ENCODE measurements around the gene SMO. TPM values are rescaled to one million over a fixed set of nuclear protein-coding genes. Genes with fewer than 3 reads are reported as not detected.
A peak's percentile ranks its signal among the peaks of the same experiment; 100 is the strongest.
"Not testable (repeated sequence)": the region's sequence is repeated elsewhere in the genome, so short reads cannot be mapped to it uniquely, and the experiment has no call there.

Gene SMO
- total RNA-seq, 2 donors from 2014 or later = 75.5 to 76.2 TPM

DNA sequence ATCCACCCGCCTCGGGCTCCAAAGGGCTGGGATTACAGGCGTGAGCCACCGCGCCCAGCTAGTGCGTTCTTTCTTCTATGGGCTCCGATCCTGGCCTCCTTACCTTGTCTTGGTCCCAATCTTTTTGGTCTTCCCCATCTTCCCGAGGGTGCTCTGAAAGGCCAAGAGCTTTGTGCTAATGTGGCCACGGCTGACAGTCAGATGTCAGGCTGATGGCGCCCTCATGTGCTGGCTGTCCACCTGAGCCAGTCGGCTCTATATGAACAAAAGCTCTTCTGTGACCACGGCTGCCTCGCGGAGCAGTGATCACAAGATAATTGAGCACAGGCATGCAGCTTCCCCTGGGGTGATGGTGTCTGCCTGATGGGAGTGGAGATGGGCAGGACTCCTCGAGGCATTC, 25.4 kb downstream of the SMO start:
- DNase-seq = peak; percentile 81

DNA sequence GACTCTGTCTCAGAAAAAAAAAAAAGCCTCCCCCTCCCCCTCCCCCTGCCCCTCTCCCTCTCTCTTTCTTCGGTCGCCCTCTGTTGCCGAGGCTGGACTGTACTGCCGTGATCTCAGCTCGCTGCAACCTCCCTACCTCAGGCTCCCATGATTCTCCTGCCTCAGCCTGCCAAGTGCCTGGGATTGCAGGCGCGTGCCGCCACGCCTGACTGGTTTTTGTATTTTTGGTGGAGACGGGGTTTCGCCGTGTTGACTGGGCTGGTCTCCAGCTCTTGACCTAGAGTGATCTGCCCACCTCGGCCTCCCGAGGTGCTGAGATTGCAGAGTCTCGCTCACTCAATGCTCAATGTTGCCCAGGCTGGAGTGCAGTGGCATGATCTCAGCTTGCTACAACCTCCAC, 27.3 kb downstream of the SMO start:
- not testable (repeated sequence) for H3K4me3 ChIP-seq (ENCODE audit: low read length); H3K27ac ChIP-seq (ENCODE audit: low read depth, low read length); H3K4me3 Mint-ChIP-seq; DNase-seq; H3K9me3 ChIP-seq (ENCODE audit: control insufficient read depth, low read length); H3K9ac ChIP-seq (ENCODE audit: extremely low read depth, low read length, poor library complexity, severe bottlenecking); H3K4me1 ChIP-seq (ENCODE audit: control insufficient read depth, insufficient read depth, low read length); H3K4me1 Mint-ChIP-seq; H3K27ac Mint-ChIP-seq; H3K27me3 Mint-ChIP-seq (ENCODE audit: insufficient read depth); H3K27me3 ChIP-seq (ENCODE audit: control insufficient read depth, insufficient read depth, low read length, poor library complexity, severe bottlenecking)
- H3K36me3 ChIP-seq (ENCODE audit: control insufficient read depth, insufficient read depth, low read length) = peaks cover 15% of the 10 kb centered on the region
- Mint-ChIP-seq H3K9me3 (peaks cover 38% of the 10 kb centered on the region), H3K36me3 (ENCODE audit: low read depth) (peaks cover 39% of the 10 kb centered on the region)
- 94 to 99% methylated on average over 10 to 15 of the region's 15 CpGs for WGBS, 2 experiments (ENCODE audit: insufficient coverage in 1 of 2, insufficient read length in 1 of 2)

More for the DNA sequence above, 25.4 kb downstream of the SMO start:
- H3K9ac ChIP-seq (ENCODE audit: extremely low read depth, low read length, poor library complexity, severe bottlenecking) = no peak overlapping the region
- no peak overlapping the region for H3K27ac Mint-ChIP-seq
- H3K27me3 Mint-ChIP-seq (ENCODE audit: insufficient read depth) = no peaks in the 10 kb centered on the region
- H3K4me3 Mint-ChIP-seq = no peak overlapping the region
- H3K27ac ChIP-seq (ENCODE audit: low read depth, low read length) = no peak overlapping the region
- H3K27me3 ChIP-seq (ENCODE audit: control insufficient read depth, insufficient read depth, low read length, poor library complexity, severe bottlenecking) = no peaks in the 10 kb centered on the region
- peaks cover 28% of the 10 kb centered on the region for H3K36me3 ChIP-seq (ENCODE audit: control insufficient read depth, insufficient read depth, low read length)
- H3K9me3 ChIP-seq (ENCODE audit: control insufficient read depth, low read length) = no peaks in the 10 kb centered on the region
- no peak overlapping the region for H3K4me3 ChIP-seq (ENCODE audit: low read length)
- H3K36me3 Mint-ChIP-seq (ENCODE audit: low read depth) = peaks cover 50% of the 10 kb centered on the region
- H3K4me1 Mint-ChIP-seq = no peaks in the 10 kb centered on the region
- WGBS, 2 experiments (ENCODE audit: insufficient coverage in 1 of 2, insufficient read length in 1 of 2) = 88 to 90% methylated on average over 14 to 15 of the region's 15 CpGs
- TF ChIP-seq CTCF (conservative IDR thresholded peaks at IDR 0.05) = peak; percentile 53
- H3K4me1 ChIP-seq (ENCODE audit: control insufficient read depth, insufficient read depth, low read length) = no peaks in the 10 kb centered on the region
- H3K9me3 Mint-ChIP-seq = peaks cover 38% of the 10 kb centered on the region

GRCh38 chr7:129216101-129216715, 27.8 kb downstream of the SMO start:
- Mint-ChIP-seq H3K36me3 (ENCODE audit: low read depth) (peaks cover 35% of the 10 kb centered on the region), H3K9me3 (peaks cover 38% of the 10 kb centered on the region)
- not testable (repeated sequence) for H3K27ac ChIP-seq (ENCODE audit: low read depth, low read length); H3K4me1 Mint-ChIP-seq; H3K4me3 ChIP-seq (ENCODE audit: low read length); H3K27ac Mint-ChIP-seq; H3K9me3 ChIP-seq (ENCODE audit: control insufficient read depth, low read length); H3K4me1 ChIP-seq (ENCODE audit: control insufficient read depth, insufficient read depth, low read length); DNase-seq; H3K4me3 Mint-ChIP-seq; H3K27me3 Mint-ChIP-seq (ENCODE audit: insufficient read depth); H3K9ac ChIP-seq (ENCODE audit: extremely low read depth, low read length, poor library complexity, severe bottlenecking); H3K27me3 ChIP-seq (ENCODE audit: control insufficient read depth, insufficient read depth, low read length, poor library complexity, severe bottlenecking)
- WGBS, 2 experiments (ENCODE audit: insufficient coverage in 1 of 2, insufficient read length in 1 of 2) = 94 to 95% methylated on average over 13 to 34 of the region's 34 CpGs
- peaks cover 10% of the 10 kb centered on the region for H3K36me3 ChIP-seq (ENCODE audit: control insufficient read depth, insufficient read depth, low read length)

DNA sequence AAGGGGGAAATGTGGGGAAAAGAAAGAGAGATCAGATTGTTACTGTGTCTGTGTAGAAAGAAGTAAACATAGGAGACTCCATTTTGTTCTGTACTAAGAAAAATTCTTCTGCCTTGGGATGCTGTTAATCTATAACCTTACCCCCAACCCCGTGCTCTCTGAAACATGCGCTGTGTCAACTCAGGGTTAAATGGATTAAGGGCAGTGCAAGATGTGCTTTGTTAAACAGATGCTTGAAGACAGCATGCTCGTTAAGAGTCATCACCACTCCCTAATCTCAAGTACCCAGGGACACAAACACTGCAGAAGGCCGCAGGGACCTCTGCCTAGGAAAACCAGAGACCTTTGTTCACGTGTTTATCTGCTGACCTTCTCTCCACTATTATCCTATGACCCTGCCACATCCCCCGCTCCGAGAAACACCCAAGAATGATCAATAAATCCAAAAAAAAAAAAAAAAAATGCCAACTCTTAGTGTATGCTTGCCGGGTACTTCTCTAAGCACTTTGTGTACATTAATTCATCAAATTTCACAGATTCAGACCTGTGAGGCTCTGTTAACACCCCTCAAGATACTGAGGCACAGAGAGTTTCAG, 28.5 kb downstream of the SMO start:
- H3K27ac Mint-ChIP-seq; H3K4me3 ChIP-seq (ENCODE audit: low read length); H3K27me3 ChIP-seq (ENCODE audit: control insufficient read depth, insufficient read depth, low read length, poor library complexity, severe bottlenecking); H3K36me3 ChIP-seq (ENCODE audit: control insufficient read depth, insufficient read depth, low read length); H3K27ac ChIP-seq (ENCODE audit: low read depth, low read length); H3K4me1 ChIP-seq (ENCODE audit: control insufficient read depth, insufficient read depth, low read length); H3K4me1 Mint-ChIP-seq; H3K9ac ChIP-seq (ENCODE audit: extremely low read depth, low read length, poor library complexity, severe bottlenecking); DNase-seq; H3K9me3 ChIP-seq (ENCODE audit: control insufficient read depth, low read length); H3K4me3 Mint-ChIP-seq; H3K27me3 Mint-ChIP-seq (ENCODE audit: insufficient read depth): not testable (repeated sequence)
- Mint-ChIP-seq H3K9me3 (peaks cover 38% of the 10 kb centered on the region), H3K36me3 (ENCODE audit: low read depth) (peaks cover 28% of the 10 kb centered on the region)
- WGBS, 2 experiments (ENCODE audit: insufficient coverage in 1 of 2, insufficient read length in 1 of 2) = 80 to 89% methylated on average over 2 to 6 of the region's 8 CpGs

Measured in endodermal cell (in vitro differentiated cells).